Nephron (organoid): ENCODE results near the gene GJD2.

Experiments
- H3K27ac Mint-ChIP-seq, 3 experiments: 2 replicates each; pipeline ENCODE4 v1.8.0; 2020; ENCODE audit warnings: mixed read lengths in 3 of 3, mild to moderate bottlenecking in 2 of 3, moderate library complexity in 1 of 3
- H3K27me3 Mint-ChIP-seq: 2 replicates; pipeline ENCODE4 v1.8.0; 2021; ENCODE audit warnings: low read depth, mild to moderate bottlenecking, moderate library complexity, mixed read lengths
- H3K36me3 Mint-ChIP-seq: 2 replicates; pipeline ENCODE4 v1.8.0; 2020; ENCODE audit warnings: low read depth, mixed read lengths
- H3K4me1 Mint-ChIP-seq: 2 replicates; pipeline ENCODE4 v1.8.0; 2020; ENCODE audit warnings: mixed read lengths
- H3K4me3 Mint-ChIP-seq, 3 experiments: 2 replicates each; pipeline ENCODE4 v1.8.0; 2020; ENCODE audit warnings: mild to moderate bottlenecking in 3 of 3, mixed read lengths in 3 of 3, moderate library complexity in 2 of 3
- H3K9me3 Mint-ChIP-seq: 2 replicates; pipeline ENCODE4 v1.8.0; 2020; ENCODE audit warnings: mixed read lengths
- TF ChIP-seq, protein P1 (sequence below), 3 experiments: fragments of 200-600 bp; sonication (generic); IDR thresholded peaks; one replicate each; pipeline ENCODE4 v1.5.0; 2021; ENCODE audit warnings: antibody characterized with exemption in 3 of 3; ENCODE audit not compliant: unreplicated experiment in 3 of 3

GJD2 gene

DNA sequence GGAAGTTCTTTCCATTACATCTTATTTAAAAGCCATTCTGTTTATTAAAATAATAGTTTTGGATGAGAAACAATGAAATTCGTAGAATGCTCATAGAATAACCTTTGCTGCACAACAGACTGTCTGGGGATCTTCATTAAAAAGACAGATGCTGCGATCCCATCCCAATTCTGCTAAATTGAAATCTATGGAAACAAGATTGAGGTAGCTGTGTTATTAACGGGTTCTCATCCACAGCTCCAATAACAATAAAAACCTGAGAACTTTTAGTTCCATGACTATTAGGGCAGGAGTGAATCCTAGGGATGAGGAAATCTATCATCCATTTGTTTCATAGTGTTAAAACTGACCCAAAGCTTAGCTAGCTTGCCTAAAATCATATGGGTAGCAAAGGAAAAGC, 2.5 kb upstream of the GJD2 start:
- Mint-ChIP-seq H3K4me1 (peaks cover 16% of the 10 kb centered on the region), H3K27me3 (peaks cover 84% of the 10 kb centered on the region), H3K27ac (no peak overlapping the region), H3K9me3 (no peaks in the 10 kb centered on the region), H3K36me3 (no peaks in the 10 kb centered on the region), H3K4me3 (no peak overlapping the region)
- TF ChIP-seq, protein P1, sequence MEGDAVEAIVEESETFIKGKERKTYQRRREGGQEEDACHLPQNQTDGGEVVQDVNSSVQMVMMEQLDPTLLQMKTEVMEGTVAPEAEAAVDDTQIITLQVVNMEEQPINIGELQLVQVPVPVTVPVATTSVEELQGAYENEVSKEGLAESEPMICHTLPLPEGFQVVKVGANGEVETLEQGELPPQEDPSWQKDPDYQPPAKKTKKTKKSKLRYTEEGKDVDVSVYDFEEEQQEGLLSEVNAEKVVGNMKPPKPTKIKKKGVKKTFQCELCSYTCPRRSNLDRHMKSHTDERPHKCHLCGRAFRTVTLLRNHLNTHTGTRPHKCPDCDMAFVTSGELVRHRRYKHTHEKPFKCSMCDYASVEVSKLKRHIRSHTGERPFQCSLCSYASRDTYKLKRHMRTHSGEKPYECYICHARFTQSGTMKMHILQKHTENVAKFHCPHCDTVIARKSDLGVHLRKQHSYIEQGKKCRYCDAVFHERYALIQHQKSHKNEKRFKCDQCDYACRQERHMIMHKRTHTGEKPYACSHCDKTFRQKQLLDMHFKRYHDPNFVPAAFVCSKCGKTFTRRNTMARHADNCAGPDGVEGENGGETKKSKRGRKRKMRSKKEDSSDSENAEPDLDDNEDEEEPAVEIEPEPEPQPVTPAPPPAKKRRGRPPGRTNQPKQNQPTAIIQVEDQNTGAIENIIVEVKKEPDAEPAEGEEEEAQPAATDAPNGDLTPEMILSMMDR (IDR thresholded peaks at IDR 0.05; ENCODE audit: unreplicated experiment in 3 of 3) = no peak

DNA sequence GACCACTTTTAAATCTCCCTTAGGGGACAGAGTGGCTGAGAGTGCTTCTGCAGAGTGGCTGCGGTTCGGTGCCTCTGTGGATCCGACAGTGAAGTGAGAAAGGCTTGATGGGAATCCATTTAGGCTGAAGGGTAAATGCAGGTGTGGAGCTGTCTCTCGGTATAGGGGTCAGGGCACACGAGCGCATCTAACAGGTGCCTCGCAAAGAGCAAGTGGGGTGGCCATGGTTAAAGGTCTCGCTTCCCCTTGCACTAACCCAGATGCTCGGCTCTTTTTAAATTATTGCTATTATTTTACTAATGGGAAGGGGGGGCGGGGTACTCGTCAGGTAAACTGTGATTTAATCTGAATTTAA, 598 bp upstream of the GJD2 start:
- peak overlapping the region; percentile 43 to 83 (median 78) for H3K4me3 Mint-ChIP-seq
- H3K9me3 Mint-ChIP-seq = no peaks in the 10 kb centered on the region
- H3K36me3 Mint-ChIP-seq = no peaks in the 10 kb centered on the region
- H3K4me1 Mint-ChIP-seq = peaks cover 16% of the 10 kb centered on the region
- TF ChIP-seq, protein P1 (IDR thresholded peaks at IDR 0.05; ENCODE audit: unreplicated experiment in 3 of 3) = no peak
- H3K27me3 Mint-ChIP-seq = peaks cover 88% of the 10 kb centered on the region
- H3K27ac Mint-ChIP-seq = no peak overlapping the region

DNA sequence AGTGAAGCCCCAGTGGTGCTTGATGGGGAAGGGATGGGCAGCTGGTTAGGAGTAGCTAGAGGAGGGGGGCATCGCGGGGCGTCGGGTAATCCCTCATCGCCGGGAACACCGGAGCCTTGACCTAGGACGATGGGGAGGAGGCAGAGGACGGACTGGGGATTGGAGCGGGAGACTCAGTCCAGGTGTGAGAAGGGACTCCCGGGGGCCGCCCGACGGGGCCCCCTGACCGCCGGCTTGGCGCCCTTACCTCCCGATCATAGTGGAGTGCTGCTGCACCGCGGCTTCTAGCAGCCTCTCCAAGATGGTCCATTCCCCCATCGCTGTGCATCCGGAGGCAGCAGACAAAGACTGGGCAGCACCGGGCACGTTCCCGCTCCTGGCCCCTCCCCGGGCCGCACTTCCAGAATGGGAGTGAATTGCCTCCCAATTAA, 612 bp downstream of the GJD2 start:
- peaks cover 15% of the 10 kb centered on the region for H3K4me1 Mint-ChIP-seq
- no peaks in the 10 kb centered on the region for H3K9me3 Mint-ChIP-seq
- H3K27ac Mint-ChIP-seq = no peak overlapping the region
- no peaks in the 10 kb centered on the region for H3K36me3 Mint-ChIP-seq
- H3K4me3 Mint-ChIP-seq = peak overlapping the region; percentile 69 to 84 (median 81)
- TF ChIP-seq, protein P1 (IDR thresholded peaks at IDR 0.05; ENCODE audit: unreplicated experiment in 3 of 3) = no peak
- peaks cover 83% of the 10 kb centered on the region for H3K27me3 Mint-ChIP-seq

DNA sequence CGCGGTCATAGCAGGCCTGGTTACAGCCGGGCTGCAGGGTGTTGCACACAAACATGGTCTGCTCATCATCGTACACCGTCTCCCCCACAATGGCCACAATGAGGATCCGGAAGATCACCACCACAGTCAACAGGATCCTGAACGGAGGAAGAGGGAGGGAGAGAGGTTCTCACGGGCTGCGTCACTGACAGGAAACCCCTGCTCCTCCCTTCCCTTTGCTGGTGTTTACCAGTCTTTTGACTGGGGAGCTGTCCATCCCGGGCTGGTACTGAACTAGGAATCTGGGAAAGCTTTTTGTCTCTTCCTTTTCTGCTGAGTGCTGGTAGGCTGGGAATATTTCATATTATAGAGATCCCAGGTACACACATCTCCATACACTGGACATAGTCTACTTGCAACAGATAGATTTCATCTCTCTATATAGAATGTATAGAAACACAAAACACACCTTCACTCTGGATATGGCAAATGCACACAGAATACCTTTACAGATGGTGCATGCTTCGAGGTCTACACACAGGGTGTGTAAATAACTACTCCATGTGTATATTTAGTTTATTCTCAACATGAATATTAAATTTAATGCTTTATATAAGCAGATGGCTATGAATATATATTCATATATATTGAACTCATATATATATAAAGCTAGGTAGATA, 1.4 kb downstream of the GJD2 start:
- H3K27me3 Mint-ChIP-seq = peaks cover 81% of the 10 kb centered on the region

DNA sequence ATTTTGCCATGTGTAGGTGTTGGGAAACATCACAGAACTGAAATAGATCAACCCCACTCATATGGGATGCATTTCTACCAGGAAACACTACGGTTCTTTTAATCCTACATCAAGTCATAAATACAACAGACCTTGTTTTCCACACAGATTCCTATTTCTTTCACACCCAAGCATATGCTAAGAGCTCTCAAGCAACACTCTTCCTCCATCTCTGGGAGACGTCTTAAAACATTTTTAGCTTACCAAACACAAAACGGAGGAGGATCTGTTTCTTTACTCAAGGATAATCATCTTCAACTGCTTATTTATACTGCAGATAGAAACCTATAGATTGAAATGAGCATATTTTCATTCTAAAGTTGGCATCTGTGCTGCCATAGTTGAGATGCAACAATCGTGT, 5.1 kb downstream of the GJD2 start:
- Mint-ChIP-seq H3K36me3 (no peaks in the 10 kb centered on the region), H3K27ac (no peak overlapping the region), H3K27me3 (peaks cover 68% of the 10 kb centered on the region), H3K9me3 (no peaks in the 10 kb centered on the region), H3K4me3 (no peak overlapping the region), H3K4me1 (no peaks in the 10 kb centered on the region)
- TF ChIP-seq, protein P1 (IDR thresholded peaks at IDR 0.05; ENCODE audit: unreplicated experiment in 3 of 3) = no peak

More for the DNA sequence above, 1.4 kb downstream of the GJD2 start:
- Mint-ChIP-seq H3K36me3 (no peaks in the 10 kb centered on the region), H3K4me3 (peak overlapping the region; percentile 22 to 84 (median 40)), H3K4me1 (peaks cover 7% of the 10 kb centered on the region), H3K9me3 (no peaks in the 10 kb centered on the region), H3K27ac (no peak overlapping the region)
- TF ChIP-seq, protein P1 (IDR thresholded peaks at IDR 0.05; ENCODE audit: unreplicated experiment in 3 of 3) = no peak

DNA sequence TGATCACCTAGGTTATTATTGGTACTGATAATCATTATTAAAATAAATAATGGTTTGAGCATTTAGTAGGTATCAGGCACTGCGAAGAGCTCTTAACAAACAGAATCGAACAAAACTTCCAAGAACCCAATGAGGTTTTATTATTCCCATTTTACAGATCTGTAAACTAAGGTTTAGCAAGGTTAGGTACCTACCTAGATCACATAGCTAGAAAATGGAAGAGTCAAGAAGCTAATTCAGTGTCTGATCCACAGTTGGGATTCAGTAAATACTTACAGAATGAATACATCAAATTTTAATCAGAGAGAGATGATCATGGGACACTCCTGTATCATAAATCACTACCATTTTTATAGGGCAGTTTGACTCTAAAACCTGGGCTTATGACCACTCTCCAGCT, 15.5 kb downstream of the GJD2 start:
- Mint-ChIP-seq H3K4me3 (no peak overlapping the region), H3K27ac (no peak overlapping the region), H3K36me3 (no peaks in the 10 kb centered on the region), H3K27me3 (peaks cover 54% of the 10 kb centered on the region), H3K4me1 (peaks cover 9% of the 10 kb centered on the region), H3K9me3 (no peaks in the 10 kb centered on the region)
- TF ChIP-seq, protein P1 (IDR thresholded peaks at IDR 0.05; ENCODE audit: unreplicated experiment in 3 of 3) = no peak
